KMS-11 (cell line): ENCODE results near the gene LAS1L.

Source experiments
- H2AFZ ChIP-seq: fragments of 200-600 bp; sonication (generic); 2 replicates; pipeline ENCODE4 v1.6.1; 2016; ENCODE audit warnings: antibody characterized with exemption, mixed run types, low read depth
- H3K27ac ChIP-seq: fragments of 200-600 bp; sonication (generic); 2 replicates; pipeline ENCODE4 v1.6.1; 2016; ENCODE audit warnings: mild to moderate bottlenecking, mixed run types
- H3K27me3 ChIP-seq: fragments of 200-600 bp; sonication (generic); 2 replicates; pipeline ENCODE4 v1.6.1; 2017; ENCODE audit warnings: mild to moderate bottlenecking, low read depth, mixed run types, moderate library complexity; ENCODE audit not compliant: insufficient read depth
- H3K36me3 ChIP-seq: fragments of 200-600 bp; sonication (generic); 2 replicates; pipeline ENCODE4 v1.6.1; 2017; ENCODE audit warnings: mild to moderate bottlenecking, mixed run types; ENCODE audit not compliant: insufficient read depth
- H3K4me1 ChIP-seq: fragments of 200-600 bp; sonication (generic); 2 replicates; pipeline ENCODE4 v1.6.1; 2016; ENCODE audit warnings: mild to moderate bottlenecking, low read depth, mixed run types; ENCODE audit not compliant: poor library complexity, severe bottlenecking
- H3K4me2 ChIP-seq: fragments of 200-600 bp; sonication (generic); 2 replicates; pipeline ENCODE4 v1.7.0; 2016; ENCODE audit warnings: mild to moderate bottlenecking, mixed run types
- H3K4me3 ChIP-seq: fragments of 200-600 bp; sonication (generic); IDR thresholded peaks from 2 replicates; pipeline ENCODE4 v1.6.1; 2017; ENCODE audit warnings: low read depth, low read length, mixed read lengths; ENCODE audit not compliant: insufficient read depth
- H3K79me2 ChIP-seq: fragments of 200-600 bp; sonication (generic); 2 replicates; pipeline ENCODE4 v1.6.1; 2016; ENCODE audit warnings: low read depth, mixed run types; ENCODE audit not compliant: insufficient read depth
- H3K9ac ChIP-seq: fragments of 200-600 bp; sonication (generic); 2 replicates; pipeline ENCODE4 v1.6.1; 2016; ENCODE audit warnings: mild to moderate bottlenecking, mixed run types
- H4K20me1 ChIP-seq: fragments of 200-600 bp; sonication (generic); 2 replicates; pipeline ENCODE4 v1.6.1; 2016; ENCODE audit warnings: mild to moderate bottlenecking, mixed run types; ENCODE audit not compliant: insufficient read depth
- TF ChIP-seq, protein P1 (sequence below): fragments of 200-600 bp; sonication (generic); conservative IDR thresholded peaks from 2 replicates; pipeline ENCODE4 v1.6.1; 2017; ENCODE audit warnings: low read depth, mild to moderate bottlenecking, antibody characterized with exemption, low read length, moderate library complexity, mixed read lengths

LAS1L gene

DNA sequence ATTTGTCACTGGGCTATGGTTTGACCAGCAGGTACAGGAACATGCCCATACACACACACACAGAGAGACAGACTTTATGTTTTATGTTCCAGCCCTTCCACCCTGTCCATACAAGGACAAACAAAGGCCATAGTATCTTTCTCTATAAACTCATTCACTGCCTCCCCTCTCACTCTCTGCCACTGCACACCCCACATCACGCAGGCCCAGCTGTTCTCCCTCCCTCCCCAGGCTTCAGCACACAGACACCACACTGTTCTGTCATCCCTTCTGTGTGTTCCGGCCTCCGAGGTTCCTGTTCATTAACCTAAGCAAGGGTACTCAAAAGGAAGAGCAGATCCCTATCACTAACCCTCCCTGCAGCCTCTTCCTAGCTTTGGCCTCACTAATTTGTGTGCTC is 17.8 kb downstream of the LAS1L start:
- H3K27me3 ChIP-seq: no peaks in the 10 kb centered on the region
- TF ChIP-seq, protein P1, sequence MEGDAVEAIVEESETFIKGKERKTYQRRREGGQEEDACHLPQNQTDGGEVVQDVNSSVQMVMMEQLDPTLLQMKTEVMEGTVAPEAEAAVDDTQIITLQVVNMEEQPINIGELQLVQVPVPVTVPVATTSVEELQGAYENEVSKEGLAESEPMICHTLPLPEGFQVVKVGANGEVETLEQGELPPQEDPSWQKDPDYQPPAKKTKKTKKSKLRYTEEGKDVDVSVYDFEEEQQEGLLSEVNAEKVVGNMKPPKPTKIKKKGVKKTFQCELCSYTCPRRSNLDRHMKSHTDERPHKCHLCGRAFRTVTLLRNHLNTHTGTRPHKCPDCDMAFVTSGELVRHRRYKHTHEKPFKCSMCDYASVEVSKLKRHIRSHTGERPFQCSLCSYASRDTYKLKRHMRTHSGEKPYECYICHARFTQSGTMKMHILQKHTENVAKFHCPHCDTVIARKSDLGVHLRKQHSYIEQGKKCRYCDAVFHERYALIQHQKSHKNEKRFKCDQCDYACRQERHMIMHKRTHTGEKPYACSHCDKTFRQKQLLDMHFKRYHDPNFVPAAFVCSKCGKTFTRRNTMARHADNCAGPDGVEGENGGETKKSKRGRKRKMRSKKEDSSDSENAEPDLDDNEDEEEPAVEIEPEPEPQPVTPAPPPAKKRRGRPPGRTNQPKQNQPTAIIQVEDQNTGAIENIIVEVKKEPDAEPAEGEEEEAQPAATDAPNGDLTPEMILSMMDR: no peak
- no peak overlapping the region for H3K4me2 ChIP-seq
- H3K4me1 ChIP-seq: no peaks in the 10 kb centered on the region
- H3K4me3 ChIP-seq: no peak overlapping the region
- no peaks in the 10 kb centered on the region for H3K36me3 ChIP-seq
- no peak overlapping the region for H3K27ac ChIP-seq
- no peak overlapping the region for H2AFZ ChIP-seq
- H4K20me1 ChIP-seq: no peaks in the 10 kb centered on the region
- no peaks in the 10 kb centered on the region for H3K79me2 ChIP-seq
- no peak overlapping the region for H3K9ac ChIP-seq

DNA sequence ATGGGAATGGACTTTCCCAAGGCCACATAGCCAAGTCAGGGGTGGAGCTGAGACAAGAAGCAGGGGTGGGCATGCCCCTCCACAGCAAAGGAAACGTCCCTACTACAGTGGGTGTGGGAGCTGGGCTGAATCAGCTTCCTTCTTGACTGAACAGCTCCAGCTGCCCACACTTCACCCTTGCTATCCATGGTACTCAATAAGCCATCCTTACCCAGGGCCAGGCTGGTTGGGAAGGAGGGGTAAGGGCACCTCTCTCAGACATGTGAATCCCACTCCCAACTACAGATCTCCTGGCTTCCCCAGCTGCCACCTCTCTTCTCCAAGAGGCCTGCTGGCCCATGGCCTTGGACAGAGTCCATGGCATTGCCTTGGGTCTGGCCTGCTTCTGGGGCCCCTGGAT is 21.0 kb downstream of the LAS1L start:
- Histone ChIP-seq H3K4me1 (no peaks in the 10 kb centered on the region), H3K36me3 (no peaks in the 10 kb centered on the region), H4K20me1 (no peaks in the 10 kb centered on the region), H3K27ac (no peak overlapping the region), H3K4me2 (no peak overlapping the region), H2AFZ (no peak overlapping the region), H3K27me3 (no peaks in the 10 kb centered on the region), H3K9ac (no peak overlapping the region), H3K79me2 (no peaks in the 10 kb centered on the region), H3K4me3 (no peak overlapping the region)
- TF ChIP-seq, protein P1: no peak

DNA sequence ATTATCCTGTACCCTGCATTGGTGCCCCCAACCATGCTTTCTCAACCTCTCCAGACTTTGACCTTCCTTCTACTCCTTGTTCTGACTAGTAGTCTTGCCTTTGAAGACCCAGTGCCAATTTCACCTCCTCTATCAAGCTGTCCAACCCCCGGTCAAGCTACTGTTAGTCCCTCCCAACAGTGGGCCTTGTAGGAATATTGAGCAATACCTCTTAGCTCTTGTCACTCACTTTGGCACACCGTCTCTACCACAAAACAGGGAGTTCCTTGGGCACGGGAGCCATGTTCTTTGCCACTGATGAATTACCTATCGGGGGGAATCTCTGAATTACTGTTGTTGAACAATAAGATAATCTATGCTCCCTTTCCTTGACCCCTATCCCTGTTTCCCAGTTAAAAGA is 25.2 kb downstream of the LAS1L start:
- TF ChIP-seq, protein P1: no peak
- no peak overlapping the region for H3K27ac ChIP-seq
- no peak overlapping the region for H2AFZ ChIP-seq
- no peaks in the 10 kb centered on the region for H3K79me2 ChIP-seq
- no peak overlapping the region for H3K4me3 ChIP-seq
- no peak overlapping the region for H3K4me2 ChIP-seq
- H3K27me3 ChIP-seq: no peaks in the 10 kb centered on the region
- no peaks in the 10 kb centered on the region for H3K4me1 ChIP-seq
- no peaks in the 10 kb centered on the region for H3K36me3 ChIP-seq
- H4K20me1 ChIP-seq: no peaks in the 10 kb centered on the region
- no peak overlapping the region for H3K9ac ChIP-seq

DNA sequence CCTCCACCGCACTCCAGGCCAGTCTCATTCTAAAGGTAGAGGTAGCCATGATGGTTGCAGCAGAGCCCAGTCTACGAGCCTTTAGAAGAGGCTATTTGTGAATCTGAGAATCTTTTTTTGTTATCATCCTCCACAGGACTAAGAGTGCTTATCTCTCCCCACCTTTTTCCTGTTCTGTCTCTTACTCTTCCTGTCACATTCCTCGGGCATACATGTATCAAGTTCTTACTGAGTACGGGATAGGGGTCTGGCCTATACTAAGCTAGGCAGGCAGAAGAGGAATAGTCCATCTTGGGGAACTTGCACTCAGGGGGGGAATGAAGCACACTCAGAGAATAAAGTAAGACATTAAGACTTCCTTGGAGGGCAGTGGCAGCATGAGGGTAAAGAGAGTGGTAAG is 25.7 kb downstream of the LAS1L start:
- no peaks in the 10 kb centered on the region for H3K36me3 ChIP-seq
- TF ChIP-seq, protein P1: no peak

DNA sequence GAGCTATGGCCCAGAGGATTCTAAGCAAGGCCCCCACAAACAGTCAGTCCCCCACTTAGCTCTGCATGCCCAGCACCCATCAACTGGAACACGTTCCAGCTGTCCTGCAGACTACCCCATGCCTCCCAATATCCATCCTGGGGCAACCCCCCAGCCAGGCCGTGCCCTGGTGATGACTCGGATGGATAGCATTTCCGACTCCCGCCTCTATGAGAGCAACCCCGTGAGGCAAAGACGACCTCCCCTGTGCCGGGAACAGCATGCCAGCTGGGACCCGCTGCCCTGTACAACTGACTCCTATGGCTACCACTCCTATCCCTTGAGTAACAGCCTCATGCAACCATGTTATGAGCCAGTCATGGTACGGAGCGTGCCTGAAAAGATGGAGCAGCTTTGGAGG is 32.0 kb downstream of the LAS1L start:
- Histone ChIP-seq H3K79me2 (no peaks in the 10 kb centered on the region), H3K4me2 (no peak overlapping the region), H3K4me3 (no peak overlapping the region), H3K27ac (no peak overlapping the region), H4K20me1 (no peaks in the 10 kb centered on the region), H2AFZ (no peak overlapping the region), H3K36me3 (no peaks in the 10 kb centered on the region), H3K9ac (no peak overlapping the region), H3K27me3 (no peaks in the 10 kb centered on the region), H3K4me1 (no peaks in the 10 kb centered on the region)
- TF ChIP-seq, protein P1: no peak

More for the DNA sequence above, 25.7 kb downstream of the LAS1L start:
- no peaks in the 10 kb centered on the region for H3K4me1 ChIP-seq
- no peaks in the 10 kb centered on the region for H4K20me1 ChIP-seq
- H3K79me2 ChIP-seq: no peaks in the 10 kb centered on the region
- H3K4me3 ChIP-seq: no peak overlapping the region
- H3K27ac ChIP-seq: no peak overlapping the region
- H3K4me2 ChIP-seq: no peak overlapping the region
- H3K27me3 ChIP-seq: no peaks in the 10 kb centered on the region
- no peak overlapping the region for H2AFZ ChIP-seq
- H3K9ac ChIP-seq: no peak overlapping the region
